K562 (cell line): Measurements from ENCODE around the gene SIGLEC7. TPM values are rescaled to one million over a fixed set of nuclear protein-coding genes. Genes with fewer than 3 reads are reported as not detected.

Experiments used
- MCM3 ChIP-seq: fragments of 450-650 bp; IDR thresholded peaks from 2 replicates; pipeline ENCODE4 v1.6.1; 2016
- polyA plus RNA-seq, 8 experiments: library from polyadenylated mRNA; depleted of rRNA in 4 of 8; stranded (reverse) in 5 of 8; unstranded in 3 of 8; fragments of >200 nt; fragmentation: Nextera tagmentation in 2 of 8; fragmentation: Illumina TruSeq in 1 of 8; extraction: Ambion mirVana in 2 of 8; extraction: Trizol in 1 of 8; gene quantifications; 2 replicates each; pipeline versions ENCODE4 v1.2.1 to v1.2.3, GENCODE V29; 2011 to 2014; ENCODE audit warnings: inconsistent platforms in 1 of 8, missing spikeins in 1 of 8
- total RNA-seq, 7 experiments: library from RNA; depleted of rRNA in 6 of 7; stranded (reverse); fragments of >200 nt in 6 of 7; fragmentation: Illumina TruSeq in 2 of 7; extraction: Trizol in 2 of 7; gene quantifications; 2 replicates each; pipeline versions ENCODE4 v1.2.1 to v1.2.3, GENCODE V29; 2011 to 2021; ENCODE audit warnings: low replicate concordance in 1 of 7
- TF ChIP-seq, protein P1 (sequence below): fragments of 450-650 bp; conservative IDR thresholded peaks from 2 replicates; pipeline ENCODE4 v1.6.1; 2016; ENCODE audit warnings: missing genetic modification characterization, low read depth, mild to moderate bottlenecking, control low read depth, missing compliant biosample characterization
- TF ChIP-seq, protein P2 (sequence below): sonication (generic); formaldehyde crosslinking; IDR thresholded peaks from 2 replicates; pipeline ENCODE4 v1.4.0; 2020; ENCODE audit warnings: mild to moderate bottlenecking, missing genetic modification reagents
- TF ChIP-seq, protein P3 (sequence below): fragments of 450-650 bp; IDR thresholded peaks from 2 replicates; pipeline ENCODE4 v1.6.1; 2016; ENCODE audit warnings: antibody characterized with exemption
- TF ChIP-seq, protein P4 (sequence below): sonication (generic); IDR thresholded peaks from 2 replicates; pipeline ENCODE4 v1.6.1; 2016

Gene SIGLEC7
- total and polyA plus RNA-seq, 9 of the 15 experiments (the other 6 are each of a cell fraction or from before 2014, with no cell fraction given), result 0.10 to 0.12 TPM; not detected in 7

DNA sequence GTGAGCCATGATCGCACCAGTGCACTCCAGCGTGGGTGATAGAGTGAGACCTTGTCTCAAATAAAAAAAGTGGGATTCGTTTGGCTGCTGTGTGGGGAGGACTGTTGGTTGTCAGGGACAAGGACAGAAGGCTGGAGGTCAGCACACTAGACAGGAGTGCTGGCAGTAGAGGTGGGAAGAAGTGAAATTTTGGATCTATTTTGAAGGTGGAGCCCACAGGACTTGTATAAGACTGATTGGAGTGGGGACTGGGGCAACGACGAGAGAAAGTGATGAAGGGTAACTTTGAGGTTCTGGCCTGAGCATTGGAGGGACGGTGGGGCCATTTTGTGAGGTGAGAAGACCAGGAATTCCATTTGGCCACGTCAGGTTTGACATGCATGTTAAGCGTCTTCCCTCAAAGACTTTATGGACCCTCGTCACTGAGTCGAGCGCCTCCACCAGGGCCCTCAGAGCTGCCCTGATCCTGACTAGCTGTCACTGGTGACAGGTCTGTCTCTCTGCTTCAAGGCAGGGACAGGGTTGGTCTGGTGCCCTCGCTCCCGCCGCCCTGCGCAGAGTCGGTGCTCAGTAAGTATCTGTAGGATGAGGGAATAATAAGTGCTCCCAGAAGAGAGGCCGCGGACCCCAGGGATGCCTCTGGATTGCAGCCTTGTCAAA lies 34.6 kb upstream of the SIGLEC7 start (continued):
- TF ChIP-seq, protein P1, sequence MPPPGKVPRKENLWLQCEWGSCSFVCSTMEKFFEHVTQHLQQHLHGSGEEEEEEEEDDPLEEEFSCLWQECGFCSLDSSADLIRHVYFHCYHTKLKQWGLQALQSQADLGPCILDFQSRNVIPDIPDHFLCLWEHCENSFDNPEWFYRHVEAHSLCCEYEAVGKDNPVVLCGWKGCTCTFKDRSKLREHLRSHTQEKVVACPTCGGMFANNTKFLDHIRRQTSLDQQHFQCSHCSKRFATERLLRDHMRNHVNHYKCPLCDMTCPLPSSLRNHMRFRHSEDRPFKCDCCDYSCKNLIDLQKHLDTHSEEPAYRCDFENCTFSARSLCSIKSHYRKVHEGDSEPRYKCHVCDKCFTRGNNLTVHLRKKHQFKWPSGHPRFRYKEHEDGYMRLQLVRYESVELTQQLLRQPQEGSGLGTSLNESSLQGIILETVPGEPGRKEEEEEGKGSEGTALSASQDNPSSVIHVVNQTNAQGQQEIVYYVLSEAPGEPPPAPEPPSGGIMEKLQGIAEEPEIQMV, result peak; percentile 98
- TF ChIP-seq, protein P2, sequence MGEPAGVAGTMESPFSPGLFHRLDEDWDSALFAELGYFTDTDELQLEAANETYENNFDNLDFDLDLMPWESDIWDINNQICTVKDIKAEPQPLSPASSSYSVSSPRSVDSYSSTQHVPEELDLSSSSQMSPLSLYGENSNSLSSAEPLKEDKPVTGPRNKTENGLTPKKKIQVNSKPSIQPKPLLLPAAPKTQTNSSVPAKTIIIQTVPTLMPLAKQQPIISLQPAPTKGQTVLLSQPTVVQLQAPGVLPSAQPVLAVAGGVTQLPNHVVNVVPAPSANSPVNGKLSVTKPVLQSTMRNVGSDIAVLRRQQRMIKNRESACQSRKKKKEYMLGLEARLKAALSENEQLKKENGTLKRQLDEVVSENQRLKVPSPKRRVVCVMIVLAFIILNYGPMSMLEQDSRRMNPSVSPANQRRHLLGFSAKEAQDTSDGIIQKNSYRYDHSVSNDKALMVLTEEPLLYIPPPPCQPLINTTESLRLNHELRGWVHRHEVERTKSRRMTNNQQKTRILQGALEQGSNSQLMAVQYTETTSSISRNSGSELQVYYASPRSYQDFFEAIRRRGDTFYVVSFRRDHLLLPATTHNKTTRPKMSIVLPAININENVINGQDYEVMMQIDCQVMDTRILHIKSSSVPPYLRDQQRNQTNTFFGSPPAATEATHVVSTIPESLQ (CRISPR knock-in tag), result 0 out of 2 replicates have a peak, but pooled peaks have one; percentile 59
- TF ChIP-seq MCM3, result no peak
- TF ChIP-seq, protein P3, sequence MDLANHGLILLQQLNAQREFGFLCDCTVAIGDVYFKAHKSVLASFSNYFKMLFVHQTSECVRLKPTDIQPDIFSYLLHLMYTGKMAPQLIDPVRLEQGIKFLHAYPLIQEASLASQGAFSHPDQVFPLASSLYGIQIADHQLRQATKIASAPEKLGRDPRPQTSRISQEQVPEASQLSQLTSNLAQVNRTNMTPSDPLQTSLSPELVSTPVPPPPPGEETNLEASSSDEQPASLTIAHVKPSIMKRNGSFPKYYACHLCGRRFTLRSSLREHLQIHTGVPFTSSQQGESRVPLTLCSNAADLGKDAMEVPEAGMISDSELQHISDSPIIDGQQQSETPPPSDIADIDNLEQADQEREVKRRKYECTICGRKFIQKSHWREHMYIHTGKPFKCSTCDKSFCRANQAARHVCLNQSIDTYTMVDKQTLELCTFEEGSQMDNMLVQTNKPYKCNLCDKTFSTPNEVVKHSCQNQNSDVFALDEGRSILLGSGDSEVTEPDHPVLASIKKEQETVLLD, result 0 out of 2 replicates have a peak, but pooled peaks have one; percentile 39
- TF ChIP-seq, protein P4, sequence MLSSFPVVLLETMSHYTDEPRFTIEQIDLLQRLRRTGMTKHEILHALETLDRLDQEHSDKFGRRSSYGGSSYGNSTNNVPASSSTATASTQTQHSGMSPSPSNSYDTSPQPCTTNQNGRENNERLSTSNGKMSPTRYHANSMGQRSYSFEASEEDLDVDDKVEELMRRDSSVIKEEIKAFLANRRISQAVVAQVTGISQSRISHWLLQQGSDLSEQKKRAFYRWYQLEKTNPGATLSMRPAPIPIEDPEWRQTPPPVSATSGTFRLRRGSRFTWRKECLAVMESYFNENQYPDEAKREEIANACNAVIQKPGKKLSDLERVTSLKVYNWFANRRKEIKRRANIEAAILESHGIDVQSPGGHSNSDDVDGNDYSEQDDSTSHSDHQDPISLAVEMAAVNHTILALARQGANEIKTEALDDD, result peak; percentile 56; the same call in 1 of the 2 replicates
